Mesendoderm (in vitro differentiated cells): ENCODE results near the gene FRMD3.

Experiments
- DNase-seq: peaks from one replicate; pipeline ENCODE4 v3.0.0; 2013
- H2AK5ac ChIP-seq: 2 replicates; pipeline ENCODE4 v1.6.1; 2013; ENCODE audit warnings: low read length, inconsistent platforms
- H2BK120ac ChIP-seq: 2 replicates; pipeline ENCODE4 v1.6.1; 2013; ENCODE audit warnings: low read depth, mild to moderate bottlenecking, low read length, moderate library complexity, mixed read lengths
- H2BK15ac ChIP-seq: replicated peaks from 2 replicates; pipeline ENCODE4 v1.6.1; 2013; ENCODE audit warnings: low read depth, mild to moderate bottlenecking, moderate library complexity
- H2BK5ac ChIP-seq: 2 replicates; pipeline ENCODE4 v1.6.1; 2013; ENCODE audit warnings: low read length, inconsistent platforms
- H3K18ac ChIP-seq: 2 replicates; pipeline ENCODE4 v1.6.1; 2013; ENCODE audit warnings: mild to moderate bottlenecking, low read length, mixed read lengths
- H3K23ac ChIP-seq: one replicate; pipeline ENCODE4 v1.6.1; 2013; ENCODE audit warnings: low read length
- H3K27ac ChIP-seq: 2 replicates; pipeline ENCODE4 v1.5.1; 2013; ENCODE audit warnings: low read depth, mild to moderate bottlenecking, inconsistent platforms, low read length, moderate library complexity
- H3K27me3 ChIP-seq: 2 replicates; pipeline ENCODE4 v1.6.1; 2013; ENCODE audit warnings: low read length, control low read depth, mild to moderate bottlenecking, inconsistent platforms; ENCODE audit not compliant: insufficient read depth, poor library complexity
- H3K36me3 ChIP-seq: 2 replicates; pipeline ENCODE4 v1.6.1; 2013; ENCODE audit warnings: low read length, inconsistent platforms; ENCODE audit not compliant: control insufficient read depth, insufficient read depth
- H3K4ac ChIP-seq: one replicate; pipeline ENCODE4 v1.6.1; 2013; ENCODE audit warnings: low read depth, mild to moderate bottlenecking, low read length, moderate library complexity
- H3K4me1 ChIP-seq: 2 replicates; pipeline ENCODE4 v1.6.1; 2013; ENCODE audit warnings: low read depth, low read length, inconsistent platforms; ENCODE audit not compliant: control insufficient read depth
- H3K4me2 ChIP-seq: 2 replicates; pipeline ENCODE4 v1.6.1; 2013; ENCODE audit warnings: low read length
- H3K4me3 ChIP-seq: 2 replicates; pipeline ENCODE4 v1.5.1; 2013; ENCODE audit warnings: mild to moderate bottlenecking, low read length
- H3K56ac ChIP-seq: one replicate; pipeline ENCODE4 v1.6.1; 2013; ENCODE audit warnings: low read length
- H3K79me1 ChIP-seq: 2 replicates; pipeline ENCODE4 v1.6.1; 2013; ENCODE audit warnings: low read length, inconsistent platforms
- H3K79me2 ChIP-seq: 2 replicates; pipeline ENCODE4 v1.6.1; 2013; ENCODE audit warnings: mild to moderate bottlenecking, low read length; ENCODE audit not compliant: control insufficient read depth, insufficient read depth
- H3K9ac ChIP-seq: 2 replicates; pipeline ENCODE4 v1.6.1; 2013; ENCODE audit warnings: low read length, inconsistent platforms
- H4K5ac ChIP-seq: one replicate; pipeline ENCODE4 v1.6.1; 2013; ENCODE audit warnings: low read length
- H4K8ac ChIP-seq: one replicate; pipeline ENCODE4 v1.6.1; 2013; ENCODE audit warnings: low read depth, mild to moderate bottlenecking, control low read depth, low read length, moderate library complexity
- WGBS: extraction: QIAGEN DNeasy Blood & Tissue Kit; methylation state at CpG from one replicate; pipeline ENCODE4 v1.1.7; 2013; ENCODE audit warnings: low lambda C conversion rate, missing lambda C conversion rate; ENCODE audit not compliant: insufficient coverage; ENCODE audit errors: extremely low coverage; 5-methylcytosine and 5-hydroxymethylcytosine counted together

Gene FRMD3

GRCh38 chr9:83387401-83388185 is 150.6 kb downstream of the FRMD3 start:
- no peak overlapping the region for H4K8ac ChIP-seq
- no peak overlapping the region for H3K4me2 ChIP-seq
- H3K4me3 ChIP-seq: no peak overlapping the region
- H2AK5ac ChIP-seq: no peak overlapping the region
- no peak overlapping the region for H4K5ac ChIP-seq
- WGBS: no CpG with 5 or more reads among the region's 7 CpGs
- no peaks in the 10 kb centered on the region for H3K36me3 ChIP-seq
- DNase-seq: no peak
- no peak overlapping the region for H3K56ac ChIP-seq
- H3K27me3 ChIP-seq: no peaks in the 10 kb centered on the region
- no peaks in the 10 kb centered on the region for H3K79me2 ChIP-seq
- H3K9ac ChIP-seq: no peak overlapping the region
- H2BK15ac ChIP-seq: no peak overlapping the region
- H3K4ac ChIP-seq: no peak overlapping the region
- H2BK5ac ChIP-seq: no peak overlapping the region
- H3K23ac ChIP-seq: no peak overlapping the region
- H3K18ac ChIP-seq: no peak overlapping the region
- H3K4me1 ChIP-seq: no peaks in the 10 kb centered on the region
- H3K79me1 ChIP-seq: no peaks in the 10 kb centered on the region
- H2BK120ac ChIP-seq: no peak overlapping the region
- H3K27ac ChIP-seq: no peak overlapping the region

- no peak overlapping the region for H3K4me3 ChIP-seq
- no peak overlapping the region for H3K9ac ChIP-seq
- H3K4me1 ChIP-seq: no peaks in the 10 kb centered on the region
- H3K56ac ChIP-seq: no peak overlapping the region
- H2AK5ac ChIP-seq: no peak overlapping the region
- no peak overlapping the region for H3K4ac ChIP-seq
- H4K8ac ChIP-seq: no peak overlapping the region
- no peak overlapping the region for H2BK5ac ChIP-seq
- DNase-seq: no peak
- H3K79me2 ChIP-seq: no peaks in the 10 kb centered on the region
- no CpG with 5 or more reads among the region's 2 CpGs for WGBS
- H3K36me3 ChIP-seq: no peaks in the 10 kb centered on the region
- H3K27me3 ChIP-seq: no peaks in the 10 kb centered on the region
- no peak overlapping the region for H3K27ac ChIP-seq
- no peak overlapping the region for H3K18ac ChIP-seq
- H3K23ac ChIP-seq: no peak overlapping the region
- no peak overlapping the region for H2BK15ac ChIP-seq
- no peaks in the 10 kb centered on the region for H3K79me1 ChIP-seq
- H2BK120ac ChIP-seq: no peak overlapping the region
- H4K5ac ChIP-seq: no peak overlapping the region
- no peak overlapping the region for H3K4me2 ChIP-seq
These were observed 152.9 kb downstream of the FRMD3 start for GRCh38 chr9:83385317-83385716.

DNA sequence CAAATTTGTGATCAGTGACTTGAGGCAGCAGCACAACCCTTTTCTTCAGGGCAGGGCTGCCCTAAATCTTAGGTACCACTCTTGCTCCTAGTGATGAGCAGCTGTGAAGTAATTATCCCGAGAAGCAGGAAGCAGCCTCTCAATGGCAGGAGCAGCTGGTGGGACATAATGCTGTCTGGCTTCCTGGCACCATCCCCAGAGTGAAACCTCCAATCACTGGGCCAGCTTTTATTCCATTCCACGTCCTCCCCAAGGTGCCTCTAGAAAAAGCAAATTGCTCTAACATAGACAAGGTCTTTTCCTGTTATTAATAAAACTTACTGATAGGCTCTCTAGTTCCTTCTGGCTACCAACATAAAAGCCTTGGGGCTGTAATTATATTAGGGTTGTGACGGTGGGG is 154.0 kb downstream of the FRMD3 start:
- no peaks in the 10 kb centered on the region for H3K79me1 ChIP-seq
- H3K36me3 ChIP-seq: no peaks in the 10 kb centered on the region
- no peaks in the 10 kb centered on the region for H3K79me2 ChIP-seq
- WGBS: no CpG with 5 or more reads among the region's 3 CpGs
- DNase-seq: no peak
- no peak overlapping the region for H3K4me3 ChIP-seq
- H3K27ac ChIP-seq: no peak overlapping the region
- H4K8ac ChIP-seq: no peak overlapping the region
- no peak overlapping the region for H3K4me2 ChIP-seq
- H3K4ac ChIP-seq: no peak overlapping the region
- no peak overlapping the region for H3K23ac ChIP-seq
- no peaks in the 10 kb centered on the region for H3K4me1 ChIP-seq
- H3K27me3 ChIP-seq: no peaks in the 10 kb centered on the region
- H2AK5ac ChIP-seq: no peak overlapping the region
- H3K9ac ChIP-seq: no peak overlapping the region
- H3K18ac ChIP-seq: no peak overlapping the region
- no peak overlapping the region for H2BK120ac ChIP-seq
- no peak overlapping the region for H4K5ac ChIP-seq
- H3K56ac ChIP-seq: no peak overlapping the region
- no peak overlapping the region for H2BK5ac ChIP-seq
- H2BK15ac ChIP-seq: no peak overlapping the region

DNA sequence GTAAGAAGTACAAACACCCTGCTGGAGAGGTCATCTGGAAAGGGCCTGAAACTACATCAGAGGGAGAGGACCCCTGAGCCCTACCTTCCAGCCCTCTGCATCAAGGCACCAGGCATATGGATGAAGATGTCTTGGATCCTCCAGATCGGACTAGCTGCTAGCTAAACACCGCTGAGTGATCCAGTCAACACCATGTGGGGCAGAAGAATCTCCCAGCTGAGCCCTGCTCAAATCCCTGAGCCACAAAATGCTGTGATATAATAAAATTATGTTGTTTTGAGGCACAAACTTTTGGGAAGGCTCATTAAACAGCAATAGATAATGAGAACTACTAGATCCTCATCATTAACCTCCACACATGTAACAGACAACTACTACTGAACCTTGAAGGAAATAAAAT is 155.2 kb downstream of the FRMD3 start:
- DNase-seq: no peak

DNA sequence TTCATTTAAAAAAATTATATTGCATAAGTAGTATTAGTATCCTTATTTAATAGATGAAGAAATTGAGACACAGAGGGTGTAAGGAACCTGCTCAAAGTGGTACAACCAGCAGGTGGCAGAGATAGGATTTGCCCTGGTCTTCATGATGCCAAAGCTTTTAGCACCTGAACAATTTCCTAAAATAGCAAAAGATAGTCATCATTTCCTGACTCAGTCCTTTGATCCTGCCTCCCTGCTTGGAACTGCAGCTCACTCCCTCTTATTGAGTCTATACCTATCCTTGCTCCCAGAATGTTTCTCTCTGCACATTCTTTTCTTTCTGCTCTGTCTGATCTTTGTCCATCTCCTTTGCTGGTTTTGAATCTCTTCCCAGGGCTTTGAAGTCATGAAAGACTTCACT is 155.8 kb downstream of the FRMD3 start:
- Histone ChIP-seq H3K79me1 (no peaks in the 10 kb centered on the region), H3K36me3 (no peaks in the 10 kb centered on the region), H3K79me2 (no peaks in the 10 kb centered on the region), H3K4me2 (no peak overlapping the region), H4K8ac (no peak overlapping the region), H3K18ac (no peak overlapping the region), H2BK120ac (no peak overlapping the region), H3K27ac (no peak overlapping the region), H3K56ac (no peak overlapping the region), H3K23ac (no peak overlapping the region), H3K9ac (no peak overlapping the region), H3K4ac (no peak overlapping the region), H3K4me3 (no peak overlapping the region), H2BK5ac (no peak overlapping the region), H4K5ac (no peak overlapping the region), H3K4me1 (no peaks in the 10 kb centered on the region), H2BK15ac (no peak overlapping the region), H3K27me3 (no peaks in the 10 kb centered on the region), H2AK5ac (no peak overlapping the region)
- no peak for DNase-seq

More for the DNA sequence above, 155.2 kb downstream of the FRMD3 start:
- Histone ChIP-seq H3K23ac (no peak overlapping the region), H3K27ac (no peak overlapping the region), H4K5ac (no peak overlapping the region), H3K79me1 (no peaks in the 10 kb centered on the region), H3K4ac (no peak overlapping the region), H3K4me1 (no peaks in the 10 kb centered on the region), H3K56ac (no peak overlapping the region), H3K36me3 (no peaks in the 10 kb centered on the region), H2AK5ac (no peak overlapping the region), H3K4me2 (no peak overlapping the region), H3K27me3 (no peaks in the 10 kb centered on the region), H3K4me3 (no peak overlapping the region), H2BK120ac (no peak overlapping the region), H2BK15ac (no peak overlapping the region), H2BK5ac (no peak overlapping the region), H4K8ac (no peak overlapping the region), H3K18ac (no peak overlapping the region), H3K9ac (no peak overlapping the region), H3K79me2 (no peaks in the 10 kb centered on the region)
- no CpG with 5 or more reads among the region's 2 CpGs for WGBS

- no peak for DNase-seq
- no peak overlapping the region for H3K4ac ChIP-seq
- H2BK15ac ChIP-seq: no peak overlapping the region
- H3K27me3 ChIP-seq: no peaks in the 10 kb centered on the region
- H3K9ac ChIP-seq: no peak overlapping the region
- H3K79me2 ChIP-seq: no peaks in the 10 kb centered on the region
- no peak overlapping the region for H3K56ac ChIP-seq
- H2BK5ac ChIP-seq: no peak overlapping the region
- no peaks in the 10 kb centered on the region for H3K4me1 ChIP-seq
- H3K79me1 ChIP-seq: no peaks in the 10 kb centered on the region
- H3K27ac ChIP-seq: no peak overlapping the region
- no peak overlapping the region for H2BK120ac ChIP-seq
- H3K36me3 ChIP-seq: no peaks in the 10 kb centered on the region
- no peak overlapping the region for H3K4me2 ChIP-seq
- no peak overlapping the region for H3K4me3 ChIP-seq
- H4K5ac ChIP-seq: no peak overlapping the region
- H2AK5ac ChIP-seq: no peak overlapping the region
- no peak overlapping the region for H4K8ac ChIP-seq
- no peak overlapping the region for H3K23ac ChIP-seq
- H3K18ac ChIP-seq: no peak overlapping the region
These were observed 159.2 kb downstream of the FRMD3 start for GRCh38 chr9:83379045-83379444.
